GM06990 (cell line): ENCODE data around the gene GSTM4.
"Not testable (repeated sequence)": the region's sequence is repeated elsewhere in the genome, so short reads cannot be mapped to it uniquely, and the experiment has no call there.

Experiments
- DNase-seq: peaks from one replicate; pipeline ENCODE4 v3.0.0-alpha.2; 2011; ENCODE audit not compliant: insufficient read length; ENCODE audit errors: extremely low read depth
- H3K27me3 ChIP-seq: replicated peaks from 2 replicates; pipeline ENCODE4 v1.6.0; 2011; ENCODE audit warnings: low read length; ENCODE audit not compliant: control insufficient read depth, insufficient read depth
- H3K36me3 ChIP-seq: 2 replicates; pipeline ENCODE4 v1.5.1; 2011; ENCODE audit warnings: low read length; ENCODE audit not compliant: control insufficient read depth, insufficient read depth
- H3K4me3 ChIP-seq: replicated peaks from 2 replicates; pipeline ENCODE4 v1.5.1; 2011; ENCODE audit warnings: low read depth, mild to moderate bottlenecking, control low read depth, low read length
- TF ChIP-seq, protein P1 (sequence below): IDR thresholded peaks from 2 replicates; pipeline ENCODE4 v1.5.1; 2011; ENCODE audit warnings: low read length, control low read depth, mild to moderate bottlenecking, inconsistent platforms; ENCODE audit not compliant: insufficient read depth, poor library complexity, severe bottlenecking

Gene GSTM4

GRCh38 chr1:109667452-109668122, 11.7 kb downstream of the GSTM4 start, which contains the start of gene GSTM2:
TSS of gene GSTM2 (plus strand) at chr1:109668057. CDS start at chr1:109668116, 59 bp downstream.
- TF ChIP-seq, protein P1, sequence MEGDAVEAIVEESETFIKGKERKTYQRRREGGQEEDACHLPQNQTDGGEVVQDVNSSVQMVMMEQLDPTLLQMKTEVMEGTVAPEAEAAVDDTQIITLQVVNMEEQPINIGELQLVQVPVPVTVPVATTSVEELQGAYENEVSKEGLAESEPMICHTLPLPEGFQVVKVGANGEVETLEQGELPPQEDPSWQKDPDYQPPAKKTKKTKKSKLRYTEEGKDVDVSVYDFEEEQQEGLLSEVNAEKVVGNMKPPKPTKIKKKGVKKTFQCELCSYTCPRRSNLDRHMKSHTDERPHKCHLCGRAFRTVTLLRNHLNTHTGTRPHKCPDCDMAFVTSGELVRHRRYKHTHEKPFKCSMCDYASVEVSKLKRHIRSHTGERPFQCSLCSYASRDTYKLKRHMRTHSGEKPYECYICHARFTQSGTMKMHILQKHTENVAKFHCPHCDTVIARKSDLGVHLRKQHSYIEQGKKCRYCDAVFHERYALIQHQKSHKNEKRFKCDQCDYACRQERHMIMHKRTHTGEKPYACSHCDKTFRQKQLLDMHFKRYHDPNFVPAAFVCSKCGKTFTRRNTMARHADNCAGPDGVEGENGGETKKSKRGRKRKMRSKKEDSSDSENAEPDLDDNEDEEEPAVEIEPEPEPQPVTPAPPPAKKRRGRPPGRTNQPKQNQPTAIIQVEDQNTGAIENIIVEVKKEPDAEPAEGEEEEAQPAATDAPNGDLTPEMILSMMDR, result no peak
- Histone ChIP-seq H3K4me3 (peak within 1 kb of the TSS; percentile 48), H3K36me3 (no peaks in the 10 kb centered on the region), H3K27me3 (no peaks in the 10 kb centered on the region)
- peak; percentile 85 for DNase-seq

DNA sequence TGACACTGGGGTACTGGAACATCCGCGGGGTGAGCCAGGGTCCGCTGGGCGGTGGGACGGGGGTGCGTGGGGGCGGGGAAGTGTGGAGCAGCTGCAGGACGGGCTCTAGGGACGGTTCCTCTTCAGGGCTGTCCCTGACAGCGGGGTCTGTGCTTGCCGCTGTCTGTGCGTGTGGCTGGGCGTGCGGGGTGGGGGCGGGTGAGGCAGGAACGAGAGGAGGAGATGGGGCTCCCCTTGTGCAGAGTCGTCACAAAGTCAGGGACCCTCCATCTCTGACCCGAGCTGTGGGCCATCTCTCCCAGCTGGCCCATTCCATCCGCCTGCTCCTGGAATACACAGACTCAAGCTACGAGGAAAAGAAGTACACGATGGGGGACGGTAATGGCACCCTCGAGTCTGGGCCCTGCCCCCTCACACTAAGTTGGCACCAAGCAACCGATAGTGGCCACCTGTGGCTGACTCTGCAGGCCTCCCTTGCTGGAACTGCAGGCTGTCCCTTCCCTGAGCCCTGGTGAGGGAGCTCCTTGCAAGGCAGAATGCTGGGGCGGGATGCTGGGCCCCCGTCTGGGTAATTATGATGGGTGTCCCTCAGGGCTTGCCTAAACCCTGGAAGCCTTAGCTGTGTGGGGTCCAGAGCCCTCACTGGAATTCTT, 12.3 kb downstream of the GSTM4 start:
- Histone ChIP-seq H3K27me3 (no peaks in the 10 kb centered on the region), H3K36me3 (no peaks in the 10 kb centered on the region), H3K4me3 (peak overlapping the region; percentile 48)
- DNase-seq, result no peak
- TF ChIP-seq, protein P1, result no peak

GRCh38 chr1:109669246-109669948, 13.5 kb downstream of the GSTM4 start:
- TF ChIP-seq, protein P1, result no peak
- Histone ChIP-seq H3K27me3 (no peaks in the 10 kb centered on the region), H3K36me3 (no peaks in the 10 kb centered on the region), H3K4me3 (no peak overlapping the region)
- DNase-seq, result no peak

- not testable (repeated sequence) for H3K36me3 ChIP-seq, H3K4me3 ChIP-seq, DNase-seq, H3K27me3 ChIP-seq
Observed at GRCh38 chr1:109669949-109670302, 14.0 kb downstream of the GSTM4 start.

DNA sequence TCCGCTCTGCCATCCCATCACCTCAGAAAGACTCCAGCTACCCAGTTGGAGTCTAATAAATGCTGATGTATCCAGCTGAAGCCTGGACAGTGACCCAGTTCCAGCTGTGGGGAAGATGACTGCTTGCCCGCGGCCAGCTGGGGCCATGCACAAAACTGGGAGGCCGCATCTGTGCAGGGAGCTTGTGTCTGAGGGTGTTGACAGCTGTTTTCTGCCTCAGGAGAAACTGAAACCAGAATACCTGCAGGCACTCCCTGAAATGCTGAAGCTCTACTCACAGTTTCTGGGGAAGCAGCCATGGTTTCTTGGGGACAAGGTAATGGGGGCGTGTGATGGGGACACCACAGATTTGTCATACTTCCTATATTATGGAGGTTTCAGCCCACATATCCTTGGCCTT, 15.2 kb downstream of the GSTM4 start:
- no peak for DNase-seq
- Histone ChIP-seq H3K36me3 (no peaks in the 10 kb centered on the region), H3K27me3 (no peaks in the 10 kb centered on the region), H3K4me3 (no peak overlapping the region)
- TF ChIP-seq, protein P1, result no peak

DNA sequence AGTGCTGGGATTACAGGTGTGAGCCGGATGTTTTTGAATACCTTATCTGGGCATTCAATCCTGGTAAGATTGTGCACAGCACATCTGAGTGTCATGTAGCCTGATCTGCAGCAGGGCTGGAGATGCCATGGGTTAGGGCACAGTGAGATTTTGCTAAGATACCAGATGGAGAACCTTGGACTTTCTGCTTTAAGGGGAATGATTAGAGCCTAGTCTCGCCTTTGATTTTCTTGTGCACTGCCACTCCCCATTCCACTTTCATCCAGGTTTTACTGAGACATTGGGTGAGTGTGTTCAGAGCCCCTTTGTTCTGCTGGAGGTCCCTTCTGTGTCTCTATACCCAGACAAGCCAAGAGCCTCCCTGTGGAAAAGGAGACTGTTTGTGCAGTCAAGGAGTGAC, 18.0 kb downstream of the GSTM4 start:
- not testable (repeated sequence) for H3K27me3 ChIP-seq, H3K36me3 ChIP-seq, H3K4me3 ChIP-seq, DNase-seq

DNA sequence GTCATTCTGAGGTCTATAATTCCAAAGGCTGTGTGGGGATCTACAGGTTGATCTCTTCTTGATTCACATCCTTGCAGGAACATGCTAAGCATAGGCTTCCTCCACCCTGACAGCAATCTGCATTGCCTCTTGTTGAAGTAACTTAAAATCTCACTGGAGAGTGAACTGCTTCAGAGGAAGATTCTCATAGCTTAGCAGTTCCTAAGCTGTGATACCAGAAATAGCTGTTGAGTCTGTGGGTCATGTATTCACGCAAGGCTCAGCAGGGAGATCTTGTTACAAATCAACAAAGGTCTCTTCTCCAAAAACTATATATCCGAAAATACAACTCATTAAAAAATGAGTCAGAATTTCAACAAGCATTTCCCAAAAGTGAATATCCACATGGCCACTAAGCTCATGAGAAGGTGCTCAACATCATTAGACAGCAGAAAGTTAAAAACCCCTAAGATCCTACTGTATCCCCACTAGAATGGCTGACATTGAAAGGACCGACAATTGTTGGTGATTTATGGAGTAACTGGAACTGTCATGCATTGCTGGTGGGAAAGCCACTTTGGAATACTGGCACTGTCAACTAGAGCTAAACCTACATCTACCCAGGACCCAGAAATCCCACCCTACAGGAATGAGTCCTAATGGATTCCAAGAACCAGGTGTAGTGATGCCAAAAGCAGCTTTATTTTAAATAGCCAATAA, 20.9 kb downstream of the GSTM4 start:
- not testable (repeated sequence) for H3K36me3 ChIP-seq, DNase-seq, H3K4me3 ChIP-seq, H3K27me3 ChIP-seq
